Testis (tissue), 3 donors: ENCODE data around the gene MRGPRG. TPM values are rescaled to one million over a fixed set of nuclear protein-coding genes. Genes with fewer than 3 reads are reported as not detected.

Experiments used
- polyA plus RNA-seq: library from polyadenylated mRNA; stranded (reverse); fragments of 350-450 nt; fragmentation: Illumina TruSeq; extraction: RNeasy Lipid Tissue Mini Kit (QIAGEN cat#74804); gene quantifications from one replicate; pipeline ENCODE4 v1.2.3, GENCODE V29; 2014; ENCODE audit warnings: low read depth, low replicate concordance; ENCODE audit not compliant: insufficient read depth
- total RNA-seq, 2 donors: library from RNA; depleted of rRNA; stranded (reverse); fragments of >200 nt; gene quantifications; one replicate each; pipeline ENCODE4 v1.2.3, GENCODE V29; 2016

MRGPRG gene
- total and polyA plus RNA-seq, 3 donors from 2014 or later: 0.50 TPM; not detected in 2

Other genes with a start within 250 kb of the MRGPRG start
- 100 to 1,000 TPM; 165 to 206 TPM for gene NAP1L4, start 226.5 kb downstream of the MRGPRG start, total RNA-seq
- gene NAP1L4, start 226.5 kb downstream of the MRGPRG start, polyA plus RNA-seq: 208 TPM
- 10 to 100 TPM; 34.8 to 43.8 TPM for gene CARS1, start 161.4 kb downstream of the MRGPRG start, total RNA-seq
- 48.2 TPM for gene CARS1, start 161.4 kb downstream of the MRGPRG start, polyA plus RNA-seq
- gene OSBPL5, start 53.5 kb downstream of the MRGPRG start, total RNA-seq: 10 to 100 TPM; 13.2 to 18.1 TPM
- 8.9 TPM for gene OSBPL5, start 53.5 kb downstream of the MRGPRG start, polyA plus RNA-seq
- gene MRGPRE, start 13.6 kb upstream of the MRGPRG start, total RNA-seq: 1 to 10 TPM in 1 of 2 donors, under 1 TPM in 1; 0.93 to 1.0 TPM
- 0.30 TPM for gene MRGPRE, start 13.6 kb upstream of the MRGPRG start, polyA plus RNA-seq
- gene ZNF195, start 160.3 kb upstream of the MRGPRG start, total RNA-seq: 10 to 100 TPM; 14.9 to 22.7 TPM
- 4.6 TPM for gene ZNF195, start 160.3 kb upstream of the MRGPRG start, polyA plus RNA-seq